Measurements from ENCODE around the gene RNF114.
"Not testable (repeated sequence)": the region's sequence is repeated elsewhere in the genome, so short reads cannot be mapped to it uniquely, and the experiment has no call there.

RNF114 gene

DNA sequence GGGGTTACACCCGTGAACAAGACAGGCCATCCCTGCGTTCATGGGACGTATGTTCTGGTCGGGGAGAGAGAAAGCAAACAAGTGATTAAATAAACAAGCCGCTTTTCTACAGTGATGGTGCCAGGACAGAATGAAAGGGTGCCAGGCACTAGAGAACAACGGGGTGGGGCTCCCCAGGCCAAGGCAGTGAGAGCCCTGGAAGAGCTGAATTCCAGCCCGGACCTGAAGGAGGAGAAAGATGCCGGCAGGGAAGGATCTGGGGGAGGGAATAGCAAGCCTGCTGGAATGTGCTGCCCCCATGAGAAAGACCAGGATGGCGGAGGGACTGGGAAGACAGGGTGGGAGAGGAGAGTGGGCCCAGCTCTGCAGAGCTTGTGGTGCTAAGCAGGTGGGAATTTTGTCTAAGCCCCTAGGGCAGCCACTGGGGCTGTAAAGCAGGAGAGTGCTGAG, 54.1 kb downstream of the RNF114 start:
- in situ Hi-C loops (cut with MboI; ENCODE audit: low pct_unique_long_range_greater_than_20kb, low sequenced_read_pairs, unreplicated experiment) = loop anchor here (25.0 kb wide), 1 partner anchor 197 kb away; the partner anchor contains the start of gene CEBPB
- no peak for DNase-seq (ENCODE audit: low spot score)
- TF ChIP-seq, protein P1, sequence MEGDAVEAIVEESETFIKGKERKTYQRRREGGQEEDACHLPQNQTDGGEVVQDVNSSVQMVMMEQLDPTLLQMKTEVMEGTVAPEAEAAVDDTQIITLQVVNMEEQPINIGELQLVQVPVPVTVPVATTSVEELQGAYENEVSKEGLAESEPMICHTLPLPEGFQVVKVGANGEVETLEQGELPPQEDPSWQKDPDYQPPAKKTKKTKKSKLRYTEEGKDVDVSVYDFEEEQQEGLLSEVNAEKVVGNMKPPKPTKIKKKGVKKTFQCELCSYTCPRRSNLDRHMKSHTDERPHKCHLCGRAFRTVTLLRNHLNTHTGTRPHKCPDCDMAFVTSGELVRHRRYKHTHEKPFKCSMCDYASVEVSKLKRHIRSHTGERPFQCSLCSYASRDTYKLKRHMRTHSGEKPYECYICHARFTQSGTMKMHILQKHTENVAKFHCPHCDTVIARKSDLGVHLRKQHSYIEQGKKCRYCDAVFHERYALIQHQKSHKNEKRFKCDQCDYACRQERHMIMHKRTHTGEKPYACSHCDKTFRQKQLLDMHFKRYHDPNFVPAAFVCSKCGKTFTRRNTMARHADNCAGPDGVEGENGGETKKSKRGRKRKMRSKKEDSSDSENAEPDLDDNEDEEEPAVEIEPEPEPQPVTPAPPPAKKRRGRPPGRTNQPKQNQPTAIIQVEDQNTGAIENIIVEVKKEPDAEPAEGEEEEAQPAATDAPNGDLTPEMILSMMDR (IDR thresholded peaks at IDR 0.05; ENCODE audit: extremely low read depth, insufficient read depth, missing control alignments) = no peak

DNA sequence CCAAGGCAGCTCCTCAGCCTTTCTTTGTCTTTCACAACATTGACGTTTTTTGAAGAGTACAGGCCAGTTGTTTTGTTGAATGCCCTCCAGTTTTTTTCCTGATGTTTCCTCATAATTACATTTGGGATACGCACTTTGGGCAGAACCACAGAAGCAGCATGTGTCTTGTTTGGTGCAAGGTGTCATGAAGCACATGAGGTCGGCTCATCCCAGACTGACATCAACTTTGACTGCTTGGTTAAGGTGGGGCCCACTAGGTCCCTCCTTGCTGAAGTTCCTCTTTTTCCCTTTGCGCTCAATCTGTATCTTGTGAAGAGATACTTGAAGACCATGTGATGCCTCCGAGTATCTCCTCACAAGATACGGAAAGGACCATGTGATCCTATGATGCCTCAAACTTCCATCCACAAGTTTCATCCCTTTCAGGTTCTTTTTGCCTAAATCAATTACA, 57.1 kb downstream of the RNF114 start:
- TF ChIP-seq, protein P1 (IDR thresholded peaks at IDR 0.05; ENCODE audit: extremely low read depth, insufficient read depth, missing control alignments) = no peak
- in situ Hi-C loops (cut with MboI; ENCODE audit: low pct_unique_long_range_greater_than_20kb, low sequenced_read_pairs, unreplicated experiment) = loop anchor here (25.0 kb wide), 1 partner anchor 194 kb away; the partner anchor contains the start of gene CEBPB
- no peak for DNase-seq (ENCODE audit: low spot score)

DNA sequence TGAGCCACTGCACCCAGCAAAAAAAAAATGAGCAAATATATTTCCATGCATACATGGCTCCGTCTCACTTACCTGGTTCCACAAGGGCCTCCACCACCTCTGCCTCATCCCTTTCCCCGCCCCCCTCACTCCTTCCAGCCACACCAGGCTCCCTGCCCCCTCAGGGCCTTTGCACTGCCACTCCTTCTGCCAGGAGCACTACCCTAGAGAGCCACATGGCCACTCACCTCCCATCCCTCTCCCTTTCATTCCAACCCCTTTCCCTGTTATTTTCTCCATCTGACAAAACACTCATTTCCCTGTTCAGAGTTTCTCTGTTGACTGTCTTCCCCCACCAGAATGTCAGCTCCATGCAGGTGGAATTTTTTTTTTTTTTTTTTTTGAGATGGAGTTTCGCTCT, 59.4 kb downstream of the RNF114 start:
- DNase-seq (ENCODE audit: low spot score) = no peak
- in situ Hi-C loops (cut with MboI; ENCODE audit: low pct_unique_long_range_greater_than_20kb, low sequenced_read_pairs, unreplicated experiment) = loop anchor here (25.0 kb wide), 1 partner anchor 192 kb away; the partner anchor contains the start of gene CEBPB
- TF ChIP-seq, protein P1 (IDR thresholded peaks at IDR 0.05; ENCODE audit: extremely low read depth, insufficient read depth, missing control alignments) = no peak

DNA sequence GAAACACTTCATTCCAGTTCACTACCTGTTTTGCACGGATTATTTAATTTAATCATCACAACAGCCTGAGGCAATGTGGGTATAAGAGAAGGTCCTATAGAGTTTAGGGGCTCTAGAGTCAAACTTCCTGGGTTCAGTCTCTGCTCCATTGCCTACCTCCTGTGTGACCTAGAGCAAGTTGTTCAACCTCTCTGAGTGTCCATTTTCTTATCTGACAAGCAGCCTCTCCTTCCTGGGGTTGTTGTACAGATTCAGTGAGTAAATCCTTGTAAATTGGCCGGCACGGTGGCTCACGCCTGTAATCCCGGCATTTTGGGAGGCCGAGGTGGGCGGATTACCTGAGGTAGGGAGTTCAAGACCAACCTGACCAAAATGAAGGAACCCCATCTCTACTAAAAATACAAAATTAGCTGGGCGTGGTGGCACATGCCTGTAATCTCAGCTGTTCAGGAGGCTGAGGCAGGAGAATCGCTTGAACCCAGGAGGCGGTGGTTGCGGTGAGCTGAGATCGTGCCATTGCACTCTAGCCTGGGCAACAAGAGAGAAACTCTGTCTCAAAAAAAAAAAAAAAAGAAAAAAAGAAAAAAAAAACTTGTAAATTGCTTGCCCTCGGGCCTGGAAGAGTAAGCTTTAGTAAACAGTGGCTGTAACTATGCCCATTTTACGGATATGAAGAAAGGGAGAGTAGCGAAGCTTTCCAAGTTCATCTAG, 62.4 kb downstream of the RNF114 start:
- in situ Hi-C loops (cut with MboI; ENCODE audit: low pct_unique_long_range_greater_than_20kb, low sequenced_read_pairs, unreplicated experiment) = loop anchor here (25.0 kb wide), 1 partner anchor 189 kb away; the partner anchor contains the start of gene CEBPB
- not testable (repeated sequence) for DNase-seq (ENCODE audit: low spot score)

DNA sequence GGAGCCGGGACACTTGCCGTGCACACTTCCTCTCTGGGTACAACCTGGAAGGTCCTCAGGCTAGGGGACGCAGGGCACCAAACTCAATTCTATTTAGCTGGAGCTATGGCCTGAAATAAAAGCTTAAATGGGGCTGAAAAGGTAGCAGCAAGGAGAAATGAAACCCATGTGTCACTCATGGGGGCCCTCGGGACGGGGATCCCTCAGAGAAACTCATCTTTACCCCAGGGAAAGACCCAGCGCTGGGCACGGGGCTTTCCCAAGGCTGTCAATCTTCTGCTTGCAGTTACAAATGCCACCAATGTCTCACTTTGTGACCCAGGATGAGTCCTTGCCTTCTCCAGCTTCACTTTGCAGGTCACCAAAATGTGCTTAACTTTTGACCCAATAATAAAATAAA, 63.1 kb downstream of the RNF114 start:
- in situ Hi-C loops (cut with MboI; ENCODE audit: low pct_unique_long_range_greater_than_20kb, low sequenced_read_pairs, unreplicated experiment) = loop anchor here (25.0 kb wide), 1 partner anchor 188 kb away; the partner anchor contains the start of gene CEBPB
- peak; percentile 66 for DNase-seq (ENCODE audit: low spot score)
- TF ChIP-seq, protein P1 (IDR thresholded peaks at IDR 0.05; ENCODE audit: extremely low read depth, insufficient read depth, missing control alignments) = no peak

DNA sequence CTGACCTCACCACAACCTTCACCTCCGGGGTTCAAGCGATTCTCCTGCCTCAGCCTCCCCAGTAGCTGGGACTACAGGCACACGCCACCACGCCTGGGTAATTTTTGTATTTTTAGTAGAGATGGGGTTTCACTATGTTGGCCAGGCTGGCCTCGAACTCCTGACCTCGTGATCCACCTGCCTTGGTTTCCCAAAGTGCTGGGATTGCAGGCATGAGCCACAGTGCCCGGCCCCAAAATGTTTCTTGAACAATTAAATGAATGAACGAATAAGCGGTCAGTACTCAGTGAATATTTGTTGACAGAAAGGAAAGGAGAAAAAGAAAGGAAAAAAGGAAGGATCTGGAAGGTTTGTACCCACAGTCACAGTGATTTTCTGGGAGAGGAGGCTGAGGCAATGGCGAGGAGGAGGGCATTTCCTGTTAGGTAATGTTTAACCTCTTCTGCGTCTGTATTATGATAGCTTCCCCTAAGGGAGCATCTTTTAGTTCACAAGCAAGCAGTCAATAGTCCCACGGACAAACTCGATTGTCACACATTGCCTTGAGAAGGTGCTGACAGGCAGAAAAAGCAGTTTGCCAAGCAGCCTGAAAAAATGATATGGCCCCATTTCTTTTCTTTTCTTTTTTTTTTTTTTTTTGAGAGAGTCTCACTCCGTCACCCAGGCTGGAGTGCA, 64.5 kb downstream of the RNF114 start:
- DNase-seq (ENCODE audit: low spot score) = not testable (repeated sequence)

DNA sequence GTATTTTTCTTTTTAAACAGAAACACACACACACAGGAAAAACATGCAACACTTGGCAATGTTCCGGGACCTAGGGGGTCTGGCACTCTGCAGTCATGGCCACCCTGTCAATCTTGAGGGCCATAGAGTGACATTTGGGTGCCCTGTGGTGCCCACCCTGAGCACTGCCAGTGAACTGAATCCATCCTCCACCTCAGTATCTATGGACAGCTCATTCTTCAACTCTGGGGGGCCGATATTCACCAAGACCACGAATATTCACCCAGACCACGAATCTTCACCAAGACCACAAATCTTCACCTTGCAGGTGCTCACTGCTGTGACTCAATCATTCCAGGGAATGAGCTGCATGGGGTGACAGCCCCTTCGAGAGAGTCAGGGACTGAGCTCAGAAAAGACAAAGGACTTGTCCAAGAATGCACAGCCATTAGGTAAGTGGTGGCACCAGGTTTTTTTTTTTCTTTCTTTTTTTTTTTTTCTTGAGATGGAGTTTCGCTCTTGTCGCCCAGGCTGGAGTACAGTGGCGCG, 65.7 kb downstream of the RNF114 start:
- in situ Hi-C loops (cut with MboI; ENCODE audit: low pct_unique_long_range_greater_than_20kb, low sequenced_read_pairs, unreplicated experiment) = no loop called here

More for the DNA sequence above, 64.5 kb downstream of the RNF114 start:
- in situ Hi-C loops (cut with MboI; ENCODE audit: low pct_unique_long_range_greater_than_20kb, low sequenced_read_pairs, unreplicated experiment) = not testable (repeated sequence)

More for the DNA sequence above, 65.7 kb downstream of the RNF114 start:
- DNase-seq (ENCODE audit: low spot score) = no peak
- TF ChIP-seq, protein P1 (IDR thresholded peaks at IDR 0.05; ENCODE audit: extremely low read depth, insufficient read depth, missing control alignments) = no peak

Measured in GM13977 (cell line).